ENCODE data around the gene PLEK. TPM values are rescaled to one million over a fixed set of nuclear protein-coding genes. Genes with fewer than 3 reads are reported as not detected.

The PLEK gene
- total RNA-seq, 1 experiment from 2014 or later = not detected

Other genes starting within 250 kb of the PLEK start
- gene PNO1, start 207.4 kb upstream of the PLEK start, total RNA-seq (2014; rRNA removed; shearing (Covaris generic)) = 48.8 and 50.3 TPM in 2 replicates
- 49.0 and 50.8 TPM in 2 replicates for gene PPP3R1, start 112.8 kb upstream of the PLEK start, total RNA-seq (2014; rRNA removed; shearing (Covaris generic))
- gene CNRIP1, start 45.3 kb upstream of the PLEK start, total RNA-seq (2014; rRNA removed; shearing (Covaris generic)) = 17.5 and 20.8 TPM in 2 replicates
- gene FBXO48, start 102.0 kb downstream of the PLEK start, total RNA-seq (2014; rRNA removed; shearing (Covaris generic)) = 1.8 and 2.5 TPM in 2 replicates
- 4.6 TPM in 2 replicates for gene APLF, start 102.3 kb downstream of the PLEK start, total RNA-seq (2014; rRNA removed; shearing (Covaris generic))